Endothelial cell of umbilical vein (primary cell): ENCODE results near the gene EVI5. TPM values are rescaled to one million over a fixed set of nuclear protein-coding genes. Genes with fewer than 3 reads are reported as not detected.

Experiments
- BruUV-seq: library from RNA; stranded (reverse); fragments of 400-500 nt; replicated peaks from 2 replicates; lab custom pipeline; 2021; lab: Mats Ljungman, UMichigan
- CTCF ChIA-PET: fragments of 300-600, 350-600 bp; sonication (Branson Sonifier 250); formaldehyde crosslinking; loops from one replicate; lab custom pipeline; 2021; ENCODE audit warnings: antibody characterized with exemption, inconsistent platforms; lab: Charles Lee
- POLR2A ChIA-PET: fragments of 300-600, 350-600 bp; sonication (Branson Sonifier 250); formaldehyde crosslinking; loops from one replicate; lab custom pipeline; 2021; ENCODE audit warnings: antibody characterized with exemption, inconsistent platforms; lab: Charles Lee
- DNase-seq: peaks from one replicate; pipeline ENCODE4 v3.0.0-alpha.2; 2011; ENCODE audit warnings: low read depth, low spot score
- FAIRE-seq: peaks from 2 replicates; lab custom pipeline; 2011; peaks lifted over from hg19 to GRCh38; lab: Jason Lieb, UNC
- H2AFZ ChIP-seq: 2 replicates; pipeline ENCODE4 v1.6.0; 2012; ENCODE audit warnings: low read depth, low read length, control low read depth, inconsistent platforms
- H3K27ac ChIP-seq: 2 replicates; pipeline ENCODE4 v1.5.1; 2011; ENCODE audit warnings: low read depth, mild to moderate bottlenecking, control low read depth, low read length, moderate library complexity; ENCODE audit not compliant: insufficient read depth
- H3K27me3 ChIP-seq, 2 experiments: 2 replicates each; pipeline versions ENCODE4 v1.6.0 to v1.6.1; 2011; ENCODE audit warnings: low read length in 2 of 2, mixed read lengths in 1 of 2; ENCODE audit not compliant: control insufficient read depth in 2 of 2, insufficient read depth in 2 of 2
- H3K36me3 ChIP-seq, 2 experiments: 2 replicates in 1 of 2; 3 replicates in 1 of 2; pipeline ENCODE4 v1.5.1; 2011; ENCODE audit warnings: low read length in 2 of 2, mild to moderate bottlenecking in 1 of 2, moderate library complexity in 1 of 2; ENCODE audit not compliant: control insufficient read depth in 2 of 2, insufficient read depth in 2 of 2; ENCODE audit errors: extremely low read depth in 1 of 2
- H3K4me1 ChIP-seq: 3 replicates; pipeline ENCODE4 v1.5.1; 2011; ENCODE audit warnings: mild to moderate bottlenecking, low read length; ENCODE audit not compliant: control insufficient read depth, insufficient read depth; ENCODE audit errors: extremely low read depth
- H3K4me2 ChIP-seq: 2 replicates; pipeline ENCODE4 v1.6.1; 2011; ENCODE audit warnings: low read length, control low read depth, mixed read lengths; ENCODE audit not compliant: insufficient read depth
- H3K4me3 ChIP-seq, 3 experiments: fragments of 200-600 bp in 1 of 3; sonication (generic), shearing (Covaris generic) in 1 of 3; replicated peaks in 1 of 3; 2 replicates each; pipeline ENCODE4 v1.5.1; 2011 to 2016; ENCODE audit warnings: control low read depth in 3 of 3, low read length in 3 of 3, mild to moderate bottlenecking in 2 of 3, inconsistent platforms in 1 of 3, low read depth in 1 of 3, moderate library complexity in 1 of 3; ENCODE audit not compliant: insufficient read depth in 1 of 3
- H3K79me2 ChIP-seq: 2 replicates; pipeline ENCODE4 v1.6.0; 2012; ENCODE audit warnings: low read length, inconsistent platforms; ENCODE audit not compliant: control insufficient read depth, insufficient read depth
- H3K9ac ChIP-seq: replicated peaks from 2 replicates; pipeline ENCODE3; 2011; ENCODE audit warnings: low read length, control low read depth; ENCODE audit not compliant: insufficient read depth; ENCODE audit errors: extremely low read depth
- H3K9me1 ChIP-seq: replicated peaks from 3 replicates; pipeline ENCODE4 v1.6.0; 2011; ENCODE audit warnings: mild to moderate bottlenecking, low read length; ENCODE audit not compliant: control insufficient read depth, insufficient read depth; ENCODE audit errors: extremely low read depth
- H3K9me3 ChIP-seq: replicated peaks from 2 replicates; pipeline ENCODE4 v1.5.1; 2012; ENCODE audit warnings: low read length, inconsistent platforms; ENCODE audit not compliant: control insufficient read depth, insufficient read depth
- H4K20me1 ChIP-seq: replicated peaks from 2 replicates; pipeline ENCODE3; 2011; ENCODE audit warnings: mild to moderate bottlenecking, low read length; ENCODE audit not compliant: control insufficient read depth, insufficient read depth; ENCODE audit errors: extremely low read depth
- EZH2 ChIP-seq: IDR thresholded peaks from 2 replicates; pipeline ENCODE4 v1.6.1; 2012; ENCODE audit warnings: borderline replicate concordance, low read depth, mild to moderate bottlenecking, moderate library complexity, low read length, inconsistent platforms; ENCODE audit not compliant: severe bottlenecking
- GATA2 ChIP-seq: IDR thresholded peaks from 2 replicates; pipeline ENCODE4 v1.7.0; 2011; ENCODE audit warnings: low read depth, mild to moderate bottlenecking, moderate library complexity, mixed read lengths, low read length; ENCODE audit not compliant: insufficient read length, insufficient read depth
- MYC ChIP-seq: IDR thresholded peaks from one replicate; pipeline ENCODE4 v1.6.1; 2011; ENCODE audit warnings: mild to moderate bottlenecking, low read depth, low read length
- POLR2AphosphoS5 ChIP-seq: IDR thresholded peaks from 2 replicates; pipeline ENCODE4 v1.6.1; 2012; ENCODE audit warnings: low read depth, mild to moderate bottlenecking, control low read depth, low read length, moderate library complexity; ENCODE audit not compliant: insufficient read depth
- dilution Hi-C: fragments of 300-500 bp; cut with MboI; formaldehyde crosslinking; loops from one replicate; pipeline ENCODE4 v1.15.0; 2019; ENCODE audit warnings: low sequenced_read_pairs; ENCODE audit not compliant: extremely low pct_ligation_motif_present
- intact Hi-C: fragments of 100-400 bp; cut with micrococcal nuclease; formaldehyde crosslinking; loops from one replicate; pipeline ENCODE4 v1.10.0; 2022
- polyA plus RNA-seq, 4 experiments: library from polyadenylated mRNA; depleted of rRNA in 3 of 4; stranded (reverse) in 3 of 4; unstranded in 1 of 4; fragments of >200 nt; gene quantifications; 2 replicates each; pipeline versions ENCODE4 v1.2.1 to v1.2.3, GENCODE V29; 2011 to 2012; ENCODE audit warnings: missing spikeins in 1 of 4
- total RNA-seq: library from RNA; stranded (reverse); gene quantifications from 2 replicates; pipeline ENCODE4 v1.2.3, GENCODE V29; 2021
- TF ChIP-seq, protein P1 (sequence below), 2 donors: IDR thresholded peaks; 1 replicate in 1 of 2; 2 replicates in 1 of 2; pipeline ENCODE4 v1.5.1; 2011; ENCODE audit warnings: low read length in 2 of 2, mild to moderate bottlenecking in 2 of 2, moderate library complexity in 2 of 2, control low read depth in 1 of 2, inconsistent platforms in 1 of 2, low read depth in 1 of 2; ENCODE audit not compliant: insufficient read depth in 1 of 2; ENCODE audit errors: extremely low read depth in 1 of 2
- TF ChIP-seq, protein P2 (sequence below): IDR thresholded peaks from 2 replicates; pipeline ENCODE4 v1.6.1; 2011; ENCODE audit not compliant: insufficient read depth, insufficient read length

Gene EVI5
- total and polyA plus RNA-seq, 2 donors (not counting 3 experiments of a cell fraction or from before 2014, with no cell fraction given), result 5.0 to 26.2 TPM

DNA sequence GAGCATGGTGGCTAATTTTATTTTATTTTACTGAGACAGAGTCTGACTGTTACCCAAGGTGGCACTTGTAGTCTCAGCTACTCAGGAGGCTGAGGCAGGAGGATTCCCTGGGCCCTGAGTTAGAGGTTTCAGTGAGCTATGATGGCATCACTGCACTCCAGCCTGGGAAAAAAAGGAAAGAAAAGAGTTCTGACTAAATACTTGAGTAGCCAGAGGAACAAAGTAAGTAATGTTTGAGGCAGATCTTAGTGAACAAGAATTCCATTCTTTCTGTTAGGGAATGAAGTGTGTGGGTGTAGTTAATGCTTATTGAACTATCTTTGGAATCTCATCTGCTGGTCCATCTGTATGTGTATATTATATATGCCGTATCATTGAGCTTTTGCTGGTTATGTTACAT, 13.1 kb upstream of the EVI5 start:
- Histone ChIP-seq H3K9me1 (no peaks in the 10 kb centered on the region), H2AFZ (no peak overlapping the region), H3K4me2 (no peak overlapping the region), H3K4me1 (peaks cover 2% of the 10 kb centered on the region), H3K9me3 (no peaks in the 10 kb centered on the region), H3K27me3 (no peaks in the 10 kb centered on the region), H4K20me1 (no peaks in the 10 kb centered on the region), H3K9ac (no peak overlapping the region), H3K27ac (no peak overlapping the region), H3K4me3 (no peak overlapping the region), H3K36me3 (no peaks in the 10 kb centered on the region), H3K79me2 (no peaks in the 10 kb centered on the region)
- ChIA-PET CTCF (interaction anchor here (1.0 kb wide), 1 partner anchor 18 kb away, joined by 3 read pairs; no protein-coding TSS in a partner anchor), POLR2A (no interaction called here)
- dilution Hi-C loops (no loop called here), intact Hi-C loops (no loop called here)
- no TSS peak for BruUV-seq
- FAIRE-seq (no peak), DNase-seq (no peak)
- TF ChIP-seq, protein P1, sequence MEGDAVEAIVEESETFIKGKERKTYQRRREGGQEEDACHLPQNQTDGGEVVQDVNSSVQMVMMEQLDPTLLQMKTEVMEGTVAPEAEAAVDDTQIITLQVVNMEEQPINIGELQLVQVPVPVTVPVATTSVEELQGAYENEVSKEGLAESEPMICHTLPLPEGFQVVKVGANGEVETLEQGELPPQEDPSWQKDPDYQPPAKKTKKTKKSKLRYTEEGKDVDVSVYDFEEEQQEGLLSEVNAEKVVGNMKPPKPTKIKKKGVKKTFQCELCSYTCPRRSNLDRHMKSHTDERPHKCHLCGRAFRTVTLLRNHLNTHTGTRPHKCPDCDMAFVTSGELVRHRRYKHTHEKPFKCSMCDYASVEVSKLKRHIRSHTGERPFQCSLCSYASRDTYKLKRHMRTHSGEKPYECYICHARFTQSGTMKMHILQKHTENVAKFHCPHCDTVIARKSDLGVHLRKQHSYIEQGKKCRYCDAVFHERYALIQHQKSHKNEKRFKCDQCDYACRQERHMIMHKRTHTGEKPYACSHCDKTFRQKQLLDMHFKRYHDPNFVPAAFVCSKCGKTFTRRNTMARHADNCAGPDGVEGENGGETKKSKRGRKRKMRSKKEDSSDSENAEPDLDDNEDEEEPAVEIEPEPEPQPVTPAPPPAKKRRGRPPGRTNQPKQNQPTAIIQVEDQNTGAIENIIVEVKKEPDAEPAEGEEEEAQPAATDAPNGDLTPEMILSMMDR (IDR thresholded peaks at IDR 0.05; ENCODE audit: extremely low read depth in 1 of 2, insufficient read depth in 1 of 2, low read depth in 1 of 2, low read length in 2 of 2), result no peak
- TF ChIP-seq EZH2 (no peak), POLR2AphosphoS5 (no peak), GATA2 (no peak), MYC (no peak)
- TF ChIP-seq, protein P2, sequence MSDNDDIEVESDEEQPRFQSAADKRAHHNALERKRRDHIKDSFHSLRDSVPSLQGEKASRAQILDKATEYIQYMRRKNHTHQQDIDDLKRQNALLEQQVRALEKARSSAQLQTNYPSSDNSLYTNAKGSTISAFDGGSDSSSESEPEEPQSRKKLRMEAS, result no peak
